Kasumi-1 (cell line): ENCODE measurements around the gene GPR39.
A peak's percentile ranks its signal among the peaks of the same experiment; 100 is the strongest.

Experiments
- DNase-seq, 2 experiments: peaks; one replicate each; lab custom pipeline; 2025; lab: John Stamatoyannopoulos, UW

The GPR39 gene

DNA sequence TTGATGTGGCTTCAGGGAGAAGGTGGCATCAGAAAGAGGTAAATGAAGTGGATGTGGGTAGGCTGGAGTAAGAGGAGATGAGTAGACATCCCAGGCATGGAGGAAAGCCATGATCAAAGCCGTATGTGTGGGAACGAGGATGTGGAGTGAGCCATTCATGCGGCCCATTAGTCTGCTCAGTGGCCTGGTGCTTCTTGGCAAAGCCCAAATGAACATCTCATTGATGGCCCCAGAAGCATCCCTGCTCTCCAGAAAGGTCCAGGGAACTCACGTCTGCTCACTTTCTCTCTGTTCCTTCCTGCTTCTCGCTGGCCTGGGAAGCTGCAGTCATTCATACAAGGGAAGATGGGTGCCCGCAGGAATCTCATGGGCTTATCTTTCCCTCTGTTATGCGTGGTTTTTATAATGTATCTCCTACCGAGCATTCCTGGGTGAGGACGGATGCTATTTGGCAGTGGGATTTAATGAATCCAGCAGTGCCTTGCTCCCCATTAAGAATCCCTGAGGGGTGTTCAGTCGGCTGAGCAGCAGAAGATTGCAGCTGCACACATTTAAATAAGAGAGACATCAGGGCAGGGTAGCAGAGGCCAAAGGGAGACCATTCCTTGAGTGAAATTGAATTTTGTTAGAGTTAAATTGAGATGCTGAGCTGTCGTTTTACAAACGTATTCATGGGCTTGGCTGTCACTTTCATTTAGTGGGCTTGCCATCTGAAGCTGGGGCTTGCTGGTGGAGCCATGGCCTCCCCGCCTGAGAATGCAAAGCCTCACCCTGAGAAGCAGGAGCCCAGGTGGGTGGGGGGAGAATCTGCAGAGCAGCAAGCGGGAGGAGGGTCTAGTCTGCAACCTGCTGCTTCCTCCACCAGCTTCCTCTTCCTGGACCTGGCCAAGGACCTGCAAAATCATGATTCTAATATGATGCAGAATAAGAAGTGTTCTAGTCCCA, 188.9 kb downstream of the GPR39 start:
- DNase-seq, result no peak

GRCh38 chr2:132606649-132607048, 190.0 kb downstream of the GPR39 start:
- no peak for DNase-seq

GRCh38 chr2:132607426-132608090, 191.0 kb downstream of the GPR39 start:
- no peak for DNase-seq

DNA sequence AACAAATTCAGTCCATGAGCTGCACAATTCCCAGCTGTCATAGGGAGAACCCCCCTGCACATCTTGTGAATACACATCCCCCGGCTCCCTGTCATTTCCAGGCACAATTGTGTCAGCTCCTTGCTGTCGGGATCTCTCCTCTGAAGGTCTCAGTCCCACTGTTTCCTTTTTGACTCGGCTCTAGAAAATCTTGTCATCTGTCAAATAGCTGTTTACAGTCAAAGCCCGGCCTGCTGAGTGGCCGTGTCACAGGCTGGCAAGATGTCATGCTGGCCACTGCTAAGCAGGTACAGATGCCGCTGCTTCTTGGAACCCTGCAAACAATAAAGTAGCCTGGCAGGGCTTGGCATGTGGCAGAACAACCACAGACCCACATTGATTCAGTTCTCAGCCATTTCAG, 191.7 kb downstream of the GPR39 start:
- no peak for DNase-seq

GRCh38 chr2:132609101-132609890, 192.7 kb downstream of the GPR39 start:
- DNase-seq, result no peak

GRCh38 chr2:132611719-132612118, 195.1 kb downstream of the GPR39 start:
- no peak for DNase-seq

DNA sequence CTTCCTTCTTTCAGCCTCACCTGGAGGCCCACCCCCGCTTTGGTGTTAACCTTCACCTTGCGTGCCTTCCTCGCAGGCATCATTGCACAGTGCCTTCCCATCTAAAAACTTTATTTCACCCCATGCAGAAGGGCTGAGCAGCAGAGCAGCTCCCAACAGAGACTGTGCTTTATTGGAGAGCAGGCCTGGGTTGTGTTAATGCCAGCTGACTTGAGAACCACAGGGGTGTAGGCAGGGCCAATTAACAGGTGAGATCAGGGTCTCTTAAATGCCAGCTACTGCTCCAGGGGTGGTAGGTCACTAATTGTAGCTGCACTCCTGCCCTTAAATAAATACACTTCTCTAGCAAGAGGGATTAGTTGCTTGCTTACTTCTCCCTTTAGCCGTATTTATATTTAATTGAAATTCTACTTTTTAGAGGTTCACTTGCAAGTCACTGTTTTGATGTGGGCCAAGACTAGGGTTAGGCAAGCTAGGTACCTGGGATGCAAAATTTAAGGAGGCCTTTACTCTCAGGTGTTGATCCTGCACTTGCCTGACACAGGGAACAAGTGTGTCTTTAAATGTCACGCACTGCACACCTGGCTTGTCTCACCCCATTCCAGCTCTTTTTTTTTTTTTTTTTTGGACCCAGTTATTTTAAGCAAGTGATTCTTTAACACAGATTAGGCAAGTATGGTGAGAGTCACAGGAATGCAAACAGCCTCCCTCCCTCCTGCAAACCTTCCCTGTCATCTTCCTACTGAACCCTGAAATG, 198.9 kb downstream of the GPR39 start:
- no peak for DNase-seq

GRCh38 chr2:132617989-132618388, 201.4 kb downstream of the GPR39 start:
- no peak for DNase-seq

DNA sequence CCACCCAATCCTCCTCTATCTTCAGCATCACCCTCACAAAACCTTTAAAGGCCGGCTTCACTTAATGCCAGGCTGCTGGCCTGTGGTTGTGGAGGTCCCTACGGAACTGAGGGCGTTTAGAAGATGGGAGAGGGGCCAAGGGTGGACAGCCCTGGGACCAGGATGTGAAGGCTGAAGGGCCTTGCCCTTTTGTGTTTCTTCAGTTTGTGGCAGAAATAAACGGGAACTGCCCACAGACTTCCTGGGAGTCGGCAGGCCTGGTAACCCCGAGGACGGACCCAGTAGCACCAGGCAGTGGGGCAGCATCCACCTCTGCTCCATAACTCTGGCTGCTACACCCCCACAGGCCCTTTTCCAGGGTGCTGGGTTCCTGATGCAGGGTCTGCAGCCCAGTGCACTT, 202.1 kb downstream of the GPR39 start:
- DNase-seq, result no peak

GRCh38 chr2:132620115-132620514, 203.5 kb downstream of the GPR39 start:
- peak in 1 of 2 experiments; percentile 8 for DNase-seq

DNA sequence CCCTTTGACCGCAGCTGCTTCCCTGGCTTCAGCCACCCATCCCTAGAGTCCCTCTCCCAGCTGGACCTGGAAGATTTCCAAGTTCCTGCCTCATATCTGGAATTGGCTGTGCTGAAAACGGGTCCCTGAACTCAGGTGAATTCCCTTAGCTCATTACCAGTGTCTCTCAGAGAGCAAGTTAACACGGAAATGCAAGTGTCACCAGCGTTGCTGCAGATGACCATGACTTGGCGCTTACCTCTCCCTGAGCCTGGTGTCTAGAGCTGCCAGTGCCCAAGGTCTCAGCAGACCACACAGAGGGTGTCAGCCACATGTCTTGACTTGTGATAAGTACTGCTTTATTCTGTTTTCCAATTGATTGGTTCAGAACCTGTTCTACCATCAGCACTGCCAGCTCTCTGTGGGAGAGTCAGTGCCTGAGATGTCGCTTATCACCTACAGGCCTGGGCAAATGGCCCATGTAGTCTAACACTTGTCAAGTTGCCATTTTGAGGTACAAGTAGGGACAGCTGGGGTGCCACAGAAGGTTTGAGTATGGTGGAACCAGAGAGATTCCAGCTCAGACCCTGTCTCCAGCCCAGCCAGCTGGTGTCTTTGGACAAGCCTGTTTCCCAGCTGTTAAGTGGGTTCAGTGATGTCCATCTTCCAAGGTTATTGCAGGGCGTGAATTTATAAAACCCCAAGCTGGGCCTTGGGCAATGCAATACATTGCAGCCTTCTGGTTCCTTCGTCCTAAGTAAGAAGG, 204.7 kb downstream of the GPR39 start:
- no peak for DNase-seq

- peak; percentile 66 to 72 for DNase-seq
These were observed 206.7 kb downstream of the GPR39 start for GRCh38 chr2:132623096-132623839.

DNA sequence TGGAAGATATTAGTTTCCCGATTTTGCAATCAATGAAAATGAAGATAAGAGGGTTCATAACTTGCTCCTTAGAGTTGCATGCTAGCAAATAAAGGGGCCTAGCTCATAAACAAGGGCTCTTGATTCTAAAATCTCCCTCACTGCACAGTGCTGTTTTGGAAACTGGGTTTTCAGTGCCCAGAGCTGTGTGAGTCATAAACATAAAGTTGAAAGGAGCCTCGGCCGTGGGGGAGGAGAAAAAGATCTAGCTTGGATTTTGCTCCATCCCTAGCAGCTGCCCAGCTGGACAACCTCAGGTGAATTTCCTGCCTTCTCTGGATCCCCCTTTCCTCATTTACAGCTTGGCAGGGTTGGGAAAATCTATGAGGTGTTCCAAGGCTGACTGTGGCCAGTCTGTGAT, 210.9 kb downstream of the GPR39 start:
- no peak for DNase-seq

GRCh38 chr2:132632000-132632649, 215.5 kb downstream of the GPR39 start:
- DNase-seq, result no peak

DNA sequence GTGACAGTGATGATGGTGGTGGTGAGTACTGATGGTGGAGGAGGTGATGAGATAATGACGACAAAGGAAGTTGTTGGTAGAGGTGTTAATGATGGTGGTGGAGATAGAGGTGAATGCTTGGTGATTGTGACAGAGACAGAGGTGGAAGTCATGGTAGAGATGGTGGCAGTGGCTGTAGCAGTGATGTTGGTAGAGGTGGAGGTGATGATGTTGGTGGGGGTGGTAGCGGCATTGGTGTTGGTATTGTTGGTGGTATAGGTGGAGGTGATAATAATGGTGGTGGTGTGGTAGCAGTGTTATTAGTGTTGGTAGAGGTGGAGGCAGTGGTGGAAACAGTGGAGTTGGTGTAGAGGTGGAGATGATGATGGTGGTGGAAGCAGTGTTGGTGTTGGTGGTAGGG, 217.0 kb downstream of the GPR39 start:
- no peak for DNase-seq

DNA sequence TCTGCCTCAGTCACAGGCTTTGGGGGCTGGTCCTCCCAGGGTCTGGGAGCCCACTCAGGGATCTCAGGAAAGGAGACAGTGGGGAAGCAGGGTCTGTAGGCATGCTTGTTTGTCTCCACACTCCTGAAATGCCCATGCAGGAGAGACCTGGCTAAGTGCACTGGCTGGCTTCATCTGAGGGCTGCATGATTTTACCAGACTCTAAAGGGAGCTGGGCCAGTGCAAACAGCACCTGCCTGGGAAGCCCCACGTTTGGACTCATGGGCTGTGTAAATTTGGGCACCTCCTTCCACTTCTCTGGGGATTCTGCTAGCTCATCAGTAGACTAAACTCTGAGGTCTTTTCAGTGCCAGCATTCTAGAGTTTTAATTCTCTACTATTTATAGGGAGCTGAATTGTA, 219.7 kb downstream of the GPR39 start:
- DNase-seq, result no peak

DNA sequence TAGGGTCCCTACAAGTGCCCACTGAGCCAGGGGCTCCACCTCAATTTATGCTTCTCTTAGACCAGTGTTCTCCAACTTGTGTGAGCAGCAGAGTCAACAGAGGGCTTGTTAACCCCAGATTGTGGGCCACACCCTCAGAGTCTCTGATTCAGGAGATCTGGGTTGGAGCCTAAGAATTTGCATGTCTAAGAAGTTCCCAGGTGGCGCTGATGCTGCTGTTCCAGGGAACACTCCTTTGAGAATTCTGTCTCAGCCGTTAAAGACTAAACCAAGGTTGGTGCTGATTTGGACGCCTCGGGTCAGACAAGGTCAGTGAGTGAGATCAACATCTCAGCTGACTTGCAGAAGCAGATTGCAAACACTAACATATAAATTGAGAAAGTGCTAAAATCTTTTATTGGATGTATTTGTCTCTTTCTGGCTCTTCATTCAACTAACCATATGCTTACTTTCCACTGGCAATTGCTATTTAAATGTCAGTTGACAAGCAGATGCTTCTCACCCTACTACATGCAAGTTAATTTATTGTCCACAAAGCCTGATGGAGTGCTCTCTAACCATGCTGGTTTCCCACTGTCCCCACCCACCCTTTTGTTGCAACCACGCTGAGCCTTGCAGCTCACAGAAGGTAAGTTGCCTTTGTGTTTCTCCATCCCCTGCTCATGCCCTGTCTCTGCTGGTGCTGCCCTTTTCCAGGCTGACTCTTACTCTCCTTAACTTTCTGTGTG, 221.9 kb downstream of the GPR39 start:
- DNase-seq, result no peak

DNA sequence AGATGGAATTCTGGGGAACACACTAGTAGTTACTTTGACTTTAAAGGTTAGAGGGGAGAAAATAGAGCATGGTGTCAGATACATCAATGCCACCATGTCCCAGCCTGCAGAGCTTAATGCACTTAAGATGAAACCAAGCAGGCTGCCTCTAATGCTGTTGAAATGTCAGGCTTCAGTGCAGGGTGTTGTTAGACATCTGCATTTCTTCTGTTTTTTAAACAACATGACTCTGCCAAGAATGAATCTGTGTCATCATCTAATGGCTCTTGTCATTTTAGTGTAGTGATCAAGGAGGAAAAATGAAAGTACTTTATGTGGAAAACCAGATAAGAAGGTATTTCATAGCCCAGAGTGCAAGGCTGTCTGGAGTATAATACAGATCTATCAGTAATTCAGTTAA, 223.5 kb downstream of the GPR39 start:
- DNase-seq, result no peak

- DNase-seq, result peak; percentile 11 to 40
These were observed 225.2 kb downstream of the GPR39 start for GRCh38 chr2:132641819-132642218.
